HCT116 (cell line): ENCODE data around the gene GABRA4. TPM values are rescaled to one million over a fixed set of nuclear protein-coding genes. Genes with fewer than 3 reads are reported as not detected.

Experiments
- ATAC-seq: fragments of 200-7000 bp; cut with Tn5 transposase; 2 replicates; pipeline ENCODE4 v1.9.1; 2020; ENCODE audit warnings: mild to moderate bottlenecking, moderate library complexity
- BruUV-seq: library from RNA; stranded (reverse); fragments of 400-500 nt; replicated peaks from 2 replicates; lab custom pipeline; 2021; lab: Mats Ljungman, UMichigan
- CTCF ChIA-PET: fragments of 300-600 bp; sonication (Branson Sonifier 250); formaldehyde crosslinking; loops from one replicate; lab custom pipeline; 2021; ENCODE audit warnings: antibody characterized with exemption; lab: Charles Lee
- POLR2A ChIA-PET: fragments of 300-600, 350-600 bp; sonication (Branson Sonifier 250); formaldehyde crosslinking; loops from one replicate; lab custom pipeline; 2021; ENCODE audit warnings: antibody characterized with exemption; lab: Charles Lee
- RAD21 ChIA-PET, 2 experiments: fragments of 300-600 bp; sonication (Branson Sonifier 250); formaldehyde crosslinking; loops; one replicate each; lab custom pipeline; 2023; ENCODE audit warnings: low total read pairs in 2 of 2; ENCODE audit not compliant: uncharacterized antibody in 2 of 2, unreplicated experiment in 2 of 2, low non-redundant PET in 1 of 2; lab: Charles Lee
- DNase-seq: peaks from one replicate; pipeline ENCODE4 v3.0.0-alpha.2; 2010; ENCODE audit warnings: low read depth, low spot score
- H2AFZ ChIP-seq: fragments of 200-600 bp; shearing (Covaris generic), sonication (generic); 2 replicates; pipeline ENCODE4 v1.6.1; 2017; ENCODE audit warnings: low read depth, mixed run types, mixed read lengths, antibody characterized with exemption, low read length; ENCODE audit not compliant: poor library complexity, severe bottlenecking
- H3K27ac ChIP-seq: 2 replicates; pipeline ENCODE4 v1.5.1; 2012; ENCODE audit warnings: low read depth, low read length
- H3K27me3 ChIP-seq: fragments of 200-600 bp; sonication (generic); 2 replicates; pipeline ENCODE4 v1.6.1; 2016; ENCODE audit warnings: mixed run types, low read length, mixed read lengths; ENCODE audit not compliant: insufficient read depth
- H3K36me3 ChIP-seq, 2 experiments: fragments of 200-500 bp in 1 of 2; fragments of 200-600 bp in 1 of 2; sonication (Bioruptor generic) in 1 of 2; sonication (generic) in 1 of 2; 2 replicates each; pipeline versions ENCODE4 v1.5.1 to v1.6.1; 2014 to 2016; ENCODE audit warnings: low read length in 2 of 2, inconsistent platforms in 1 of 2, mixed read lengths in 1 of 2, mixed run types in 1 of 2; ENCODE audit not compliant: insufficient read depth in 2 of 2, control insufficient read depth in 1 of 2
- H3K4me1 ChIP-seq, 2 experiments: fragments of 200-600 bp in 1 of 2; sonication (generic) in 1 of 2; 2 replicates each; pipeline versions ENCODE4 v1.5.1 to v1.6.1; 2012 to 2017; ENCODE audit warnings: low read length in 2 of 2, inconsistent platforms in 1 of 2, mild to moderate bottlenecking in 1 of 2, mixed read lengths in 1 of 2, mixed run types in 1 of 2, moderate library complexity in 1 of 2; ENCODE audit not compliant: insufficient read depth in 2 of 2, control insufficient read depth in 1 of 2
- H3K4me2 ChIP-seq: fragments of 200-600 bp; sonication (generic); 2 replicates; pipeline ENCODE4 v1.6.1; 2017; ENCODE audit warnings: mixed run types, low read length, mixed read lengths
- H3K4me3 ChIP-seq, 2 experiments: fragments of 200-600 bp in 1 of 2; sonication (generic) in 1 of 2; replicated peaks in 1 of 2; 2 replicates each; pipeline ENCODE4 v1.5.1; 2011 to 2016; ENCODE audit warnings: low read length in 2 of 2, control low read depth in 1 of 2, low read depth in 1 of 2, mild to moderate bottlenecking in 1 of 2, mixed read lengths in 1 of 2, mixed run types in 1 of 2
- H3K79me2 ChIP-seq: fragments of 200-600 bp; sonication (generic); 2 replicates; pipeline ENCODE4 v1.6.1; 2017; ENCODE audit warnings: mild to moderate bottlenecking, mixed run types, low read length, moderate library complexity, mixed read lengths; ENCODE audit not compliant: insufficient read depth
- H3K9ac ChIP-seq: fragments of 200-600 bp; sonication (generic); 2 replicates; pipeline ENCODE4 v1.6.1; 2016; ENCODE audit warnings: low read length, mixed read lengths
- H3K9me2 ChIP-seq: fragments of 200-600 bp; sonication (generic), shearing (Covaris generic); 2 replicates; pipeline ENCODE4 v1.6.1; 2017; ENCODE audit warnings: mixed run types, mild to moderate bottlenecking, moderate library complexity; ENCODE audit not compliant: insufficient read depth
- H3K9me3 ChIP-seq, 2 experiments: fragments of 200-500 bp in 1 of 2; fragments of 200-600 bp in 1 of 2; sonication (Bioruptor generic) in 1 of 2; sonication (generic) in 1 of 2; 2 replicates each; pipeline ENCODE4 v1.6.1; 2014 to 2017; ENCODE audit warnings: low read length in 2 of 2, mixed read lengths in 2 of 2, inconsistent platforms in 1 of 2, low read depth in 1 of 2, mild to moderate bottlenecking in 1 of 2, mixed run types in 1 of 2, moderate library complexity in 1 of 2; ENCODE audit not compliant: control insufficient read depth in 1 of 2, insufficient read depth in 1 of 2
- H4K20me1 ChIP-seq: fragments of 200-600 bp; sonication (generic), shearing (Covaris generic); 2 replicates; pipeline ENCODE4 v1.6.1; 2017; ENCODE audit warnings: mixed run types, mild to moderate bottlenecking, moderate library complexity; ENCODE audit not compliant: insufficient read depth
- CEBPB ChIP-seq: IDR thresholded peaks from 2 replicates; pipeline ENCODE4 v1.6.1; 2012; ENCODE audit warnings: low read depth
- EZH2phosphoT487 ChIP-seq: fragments of 200-600 bp; IDR thresholded peaks from 2 replicates; pipeline ENCODE4 v1.6.1; 2018; ENCODE audit warnings: antibody characterized with exemption, borderline replicate concordance
- FOSL1 ChIP-seq: IDR thresholded peaks from 2 replicates; pipeline ENCODE4 v1.6.1; 2012; ENCODE audit warnings: low read depth
- JUND ChIP-seq: IDR thresholded peaks from 2 replicates; pipeline ENCODE4 v1.6.1; 2012
- MAX ChIP-seq: IDR thresholded peaks from 2 replicates; pipeline ENCODE4 v1.6.1; 2012
- POLR2A ChIP-seq: IDR thresholded peaks from 2 replicates; pipeline ENCODE4 v1.7.0; 2011; ENCODE audit warnings: borderline replicate concordance; ENCODE audit not compliant: insufficient read depth, insufficient read length; ENCODE audit errors: extremely low read depth
- POLR2AphosphoS5 ChIP-seq: IDR thresholded peaks from 2 replicates; pipeline ENCODE4 v1.6.1; 2011; ENCODE audit warnings: mild to moderate bottlenecking, low read depth, low read length, moderate library complexity
- RAD21 ChIP-seq: IDR thresholded peaks from 2 replicates; pipeline ENCODE4 v1.6.1; 2012; ENCODE audit warnings: low read depth, mild to moderate bottlenecking
- SRF ChIP-seq: IDR thresholded peaks from 2 replicates; pipeline ENCODE4 v1.6.1; 2012; ENCODE audit warnings: low read depth
- TCF7L2 ChIP-seq: IDR thresholded peaks from 2 replicates; pipeline ENCODE4 v1.7.0; 2011; ENCODE audit warnings: borderline replicate concordance, inconsistent platforms; ENCODE audit not compliant: insufficient read depth, insufficient read length; ENCODE audit errors: extremely low read depth
- ZBTB33 ChIP-seq: IDR thresholded peaks from 2 replicates; pipeline ENCODE4 v1.6.1; 2011; ENCODE audit warnings: mild to moderate bottlenecking, low read length, moderate library complexity; ENCODE audit not compliant: insufficient replicate concordance; ENCODE audit errors: extremely low read depth
- ZFX ChIP-seq: fragments of 450-650 bp; IDR thresholded peaks from 2 replicates; pipeline ENCODE4 v1.6.1; 2017
- intact Hi-C: fragments of 100-400 bp; cut with micrococcal nuclease; formaldehyde crosslinking; loops from 2 replicates; pipeline ENCODE4 v1.10.0; 2022
- total RNA-seq: library from RNA; stranded (reverse); gene quantifications from one replicate; pipeline ENCODE4 v1.2.1, GENCODE V29; 2021; ENCODE audit not compliant: unreplicated experiment
- TF ChIP-seq, protein P1 (sequence below): IDR thresholded peaks from 2 replicates; pipeline ENCODE4 v1.6.1; 2012
- TF ChIP-seq, protein P2 (sequence below): IDR thresholded peaks from 2 replicates; pipeline ENCODE4 v1.6.1; 2012; ENCODE audit warnings: low read depth

GABRA4 gene
- total RNA-seq, 1 experiment from 2014 or later, result not detected

GRCh38 chr4:46994007-46994405 is 625 bp upstream of the GABRA4 start (continued):
- TF ChIP-seq ZBTB33 (no peak), ZFX (no peak), RAD21 (no peak)

DNA sequence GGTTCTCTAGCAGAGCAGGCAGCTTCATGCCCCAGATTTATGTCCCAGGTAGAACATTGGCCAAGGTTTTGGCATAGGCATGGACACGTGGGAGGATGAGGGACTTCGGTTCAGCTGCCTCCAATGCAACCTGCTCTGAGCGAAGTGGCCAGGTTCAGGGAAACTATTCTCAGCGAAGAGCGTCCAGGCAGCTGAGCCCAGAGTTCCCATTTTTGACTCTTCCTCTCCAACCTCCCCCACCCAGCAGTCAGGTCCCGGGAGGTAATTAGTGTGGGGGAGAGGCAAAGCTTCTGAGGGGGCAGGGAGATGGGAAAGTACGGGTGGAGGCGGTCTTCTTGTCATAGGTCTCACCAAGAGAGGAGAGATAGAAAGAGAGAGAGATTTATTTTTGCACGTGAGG is 1.0 kb downstream of the GABRA4 start:
- Histone ChIP-seq H3K9me3 (no peaks in the 10 kb centered on the region), H3K4me3 (no peak overlapping the region), H3K9ac (no peak overlapping the region), H4K20me1 (no peaks in the 10 kb centered on the region), H3K4me2 (no peak overlapping the region), H3K79me2 (no peaks in the 10 kb centered on the region), H3K36me3 (no peaks in the 10 kb centered on the region), H3K4me1 (no peaks in the 10 kb centered on the region), H3K27me3 (no peaks in the 10 kb centered on the region), H3K9me2 (no peaks in the 10 kb centered on the region), H3K27ac (no peak overlapping the region), H2AFZ (no peak overlapping the region)
- POLR2A ChIA-PET, result no interaction called here
- CTCF ChIA-PET, result no interaction called here
- TF ChIP-seq SRF (no peak), TCF7L2 (no peak), JUND (no peak), POLR2A (no peak), CEBPB (no peak), POLR2AphosphoS5 (no peak), MAX (no peak), FOSL1 (no peak), RAD21 (no peak), EZH2phosphoT487 (no peak)
- TF ChIP-seq, protein P1, sequence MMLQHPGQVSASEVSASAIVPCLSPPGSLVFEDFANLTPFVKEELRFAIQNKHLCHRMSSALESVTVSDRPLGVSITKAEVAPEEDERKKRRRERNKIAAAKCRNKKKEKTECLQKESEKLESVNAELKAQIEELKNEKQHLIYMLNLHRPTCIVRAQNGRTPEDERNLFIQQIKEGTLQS, result no peak
- TF ChIP-seq, protein P2, sequence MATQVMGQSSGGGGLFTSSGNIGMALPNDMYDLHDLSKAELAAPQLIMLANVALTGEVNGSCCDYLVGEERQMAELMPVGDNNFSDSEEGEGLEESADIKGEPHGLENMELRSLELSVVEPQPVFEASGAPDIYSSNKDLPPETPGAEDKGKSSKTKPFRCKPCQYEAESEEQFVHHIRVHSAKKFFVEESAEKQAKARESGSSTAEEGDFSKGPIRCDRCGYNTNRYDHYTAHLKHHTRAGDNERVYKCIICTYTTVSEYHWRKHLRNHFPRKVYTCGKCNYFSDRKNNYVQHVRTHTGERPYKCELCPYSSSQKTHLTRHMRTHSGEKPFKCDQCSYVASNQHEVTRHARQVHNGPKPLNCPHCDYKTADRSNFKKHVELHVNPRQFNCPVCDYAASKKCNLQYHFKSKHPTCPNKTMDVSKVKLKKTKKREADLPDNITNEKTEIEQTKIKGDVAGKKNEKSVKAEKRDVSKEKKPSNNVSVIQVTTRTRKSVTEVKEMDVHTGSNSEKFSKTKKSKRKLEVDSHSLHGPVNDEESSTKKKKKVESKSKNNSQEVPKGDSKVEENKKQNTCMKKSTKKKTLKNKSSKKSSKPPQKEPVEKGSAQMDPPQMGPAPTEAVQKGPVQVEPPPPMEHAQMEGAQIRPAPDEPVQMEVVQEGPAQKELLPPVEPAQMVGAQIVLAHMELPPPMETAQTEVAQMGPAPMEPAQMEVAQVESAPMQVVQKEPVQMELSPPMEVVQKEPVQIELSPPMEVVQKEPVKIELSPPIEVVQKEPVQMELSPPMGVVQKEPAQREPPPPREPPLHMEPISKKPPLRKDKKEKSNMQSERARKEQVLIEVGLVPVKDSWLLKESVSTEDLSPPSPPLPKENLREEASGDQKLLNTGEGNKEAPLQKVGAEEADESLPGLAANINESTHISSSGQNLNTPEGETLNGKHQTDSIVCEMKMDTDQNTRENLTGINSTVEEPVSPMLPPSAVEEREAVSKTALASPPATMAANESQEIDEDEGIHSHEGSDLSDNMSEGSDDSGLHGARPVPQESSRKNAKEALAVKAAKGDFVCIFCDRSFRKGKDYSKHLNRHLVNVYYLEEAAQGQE, result no peak
- RAD21 ChIA-PET, result no interaction called here
- BruUV-seq, result no TSS peak
- DNase-seq (no peak), ATAC-seq (no peak)
- intact Hi-C loops, result no loop called here
